Breast epithelium (tissue), 4 donors: ENCODE results near the gene ARL2BP. TPM values are rescaled to one million over a fixed set of nuclear protein-coding genes. Genes with fewer than 3 reads are reported as not detected.

Experiments
- DNase-seq, 2 donors: peaks; one replicate each; pipeline ENCODE4 v3.0.0-alpha.2; 2019; ENCODE audit warnings: low spot score in 2 of 2
- H3K27ac ChIP-seq, 2 donors: fragments of 200-600 bp; sonication (generic) in 1 of 2; one replicate each; pipeline ENCODE4 v1.5.1; 2016 to 2019; ENCODE audit warnings: mild to moderate bottlenecking in 1 of 2
- H3K27me3 ChIP-seq, 2 donors: fragments of 200-600 bp; sonication (generic) in 1 of 2; one replicate each; pipeline versions ENCODE4 v1.5.1 to v1.6.0; 2017 to 2019; ENCODE audit warnings: control low read depth in 1 of 2, mild to moderate bottlenecking in 1 of 2
- H3K36me3 ChIP-seq: fragments of 200-600 bp; one replicate; pipeline ENCODE4 v1.5.1; 2019
- H3K4me1 ChIP-seq, 2 donors: fragments of 200-600 bp; sonication (generic); one replicate each; pipeline ENCODE4 v1.5.1; 2016 to 2019; ENCODE audit warnings: control low read depth in 1 of 2
- H3K4me3 ChIP-seq, 3 donors: fragments of 200-600 bp; sonication (generic); 1 replicate in 2 of 3; 2 replicates in 1 of 3; pipeline ENCODE4 v1.5.1; 2016 to 2019; ENCODE audit warnings: mild to moderate bottlenecking in 3 of 3, moderate library complexity in 2 of 3
- H3K9me3 ChIP-seq, 2 donors: fragments of 200-600 bp; sonication (generic) in 1 of 2; one replicate each; pipeline ENCODE4 v1.5.1; 2016 to 2019; ENCODE audit warnings: control low read depth in 1 of 2
- POLR2A ChIP-seq: fragments of 450-650 bp; IDR thresholded peaks from one replicate; pipeline ENCODE4 v1.6.1; 2016; ENCODE audit warnings: antibody characterized with exemption, mild to moderate bottlenecking, moderate library complexity
- POLR2AphosphoS5 ChIP-seq, 3 donors: sonication (generic); formaldehyde crosslinking; IDR thresholded peaks; one replicate each; pipeline ENCODE4 v1.6.1; 2017; ENCODE audit warnings: antibody characterized with exemption in 3 of 3
- intact Hi-C: fragments of 100-400 bp; cut with DNase I; formaldehyde crosslinking; loops from one replicate; pipeline ENCODE4 v1.15.1; 2023; ENCODE audit warnings: low total_unique reads
- total RNA-seq, 3 donors: library from RNA; depleted of rRNA; stranded (reverse); fragments of >200 nt; gene quantifications; one replicate each; pipeline ENCODE4 v1.1.0, GENCODE V29; 2016
- TF ChIP-seq, protein P1 (sequence below), 3 donors: fragments of 450-650 bp; IDR thresholded peaks; one replicate each; pipeline ENCODE4 v1.5.1; 2016 to 2017; ENCODE audit warnings: antibody characterized with exemption in 3 of 3, mild to moderate bottlenecking in 3 of 3, moderate library complexity in 3 of 3

ARL2BP gene
- total RNA-seq, 3 donors from 2014 or later = 50.5 to 64.0 (median 62.4) TPM

DNA sequence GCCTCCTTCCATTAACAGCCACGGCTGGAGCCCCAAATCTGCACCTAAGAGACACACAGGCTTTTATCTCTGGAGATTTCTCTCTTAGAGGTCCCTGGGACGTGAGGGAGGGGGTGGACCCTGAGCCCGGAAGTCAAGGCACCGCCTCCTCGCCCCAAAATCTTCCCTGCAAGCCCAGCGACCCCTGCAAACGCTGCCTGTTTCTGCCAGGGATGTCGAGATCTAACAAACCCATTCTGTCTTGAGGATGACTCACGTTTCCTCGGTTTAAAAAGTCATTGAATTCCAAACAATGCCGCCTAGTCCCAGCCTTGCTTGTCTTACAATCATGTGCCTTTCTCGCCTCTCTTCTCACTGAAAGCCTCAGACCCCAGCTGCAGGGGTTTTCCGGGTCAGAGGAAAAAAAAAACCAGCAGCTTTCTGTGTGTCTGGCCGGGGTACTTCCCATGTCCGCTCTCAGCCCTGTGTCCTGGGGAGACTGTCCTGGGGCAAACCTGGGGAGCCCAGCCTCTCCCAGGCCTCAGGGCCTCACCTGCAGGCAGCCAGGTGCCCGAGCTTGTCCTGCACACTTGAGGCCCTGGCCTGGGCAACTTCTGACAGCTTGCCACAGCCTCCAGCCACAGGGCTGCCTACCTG is 15.4 kb downstream of the ARL2BP start:
- intact Hi-C loops = no loop called here
- TF ChIP-seq POLR2A (no peak), POLR2AphosphoS5 (IDR thresholded peaks at IDR 0.05) (no peak)
- TF ChIP-seq, protein P1, sequence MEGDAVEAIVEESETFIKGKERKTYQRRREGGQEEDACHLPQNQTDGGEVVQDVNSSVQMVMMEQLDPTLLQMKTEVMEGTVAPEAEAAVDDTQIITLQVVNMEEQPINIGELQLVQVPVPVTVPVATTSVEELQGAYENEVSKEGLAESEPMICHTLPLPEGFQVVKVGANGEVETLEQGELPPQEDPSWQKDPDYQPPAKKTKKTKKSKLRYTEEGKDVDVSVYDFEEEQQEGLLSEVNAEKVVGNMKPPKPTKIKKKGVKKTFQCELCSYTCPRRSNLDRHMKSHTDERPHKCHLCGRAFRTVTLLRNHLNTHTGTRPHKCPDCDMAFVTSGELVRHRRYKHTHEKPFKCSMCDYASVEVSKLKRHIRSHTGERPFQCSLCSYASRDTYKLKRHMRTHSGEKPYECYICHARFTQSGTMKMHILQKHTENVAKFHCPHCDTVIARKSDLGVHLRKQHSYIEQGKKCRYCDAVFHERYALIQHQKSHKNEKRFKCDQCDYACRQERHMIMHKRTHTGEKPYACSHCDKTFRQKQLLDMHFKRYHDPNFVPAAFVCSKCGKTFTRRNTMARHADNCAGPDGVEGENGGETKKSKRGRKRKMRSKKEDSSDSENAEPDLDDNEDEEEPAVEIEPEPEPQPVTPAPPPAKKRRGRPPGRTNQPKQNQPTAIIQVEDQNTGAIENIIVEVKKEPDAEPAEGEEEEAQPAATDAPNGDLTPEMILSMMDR (IDR thresholded peaks at IDR 0.05) = no peak
- H3K36me3 ChIP-seq = no peaks in the 10 kb centered on the region
- no peaks in the 10 kb centered on the region for H3K9me3 ChIP-seq
- peak in 1 of 2 donors; percentile 37 for DNase-seq
- H3K27me3 ChIP-seq = no peaks in the 10 kb centered on the region
- H3K4me1 ChIP-seq = no peaks in the 10 kb centered on the region
- H3K27ac ChIP-seq = peak overlapping the region; percentile 70 to 77
- H3K4me3 ChIP-seq = no peak overlapping the region

DNA sequence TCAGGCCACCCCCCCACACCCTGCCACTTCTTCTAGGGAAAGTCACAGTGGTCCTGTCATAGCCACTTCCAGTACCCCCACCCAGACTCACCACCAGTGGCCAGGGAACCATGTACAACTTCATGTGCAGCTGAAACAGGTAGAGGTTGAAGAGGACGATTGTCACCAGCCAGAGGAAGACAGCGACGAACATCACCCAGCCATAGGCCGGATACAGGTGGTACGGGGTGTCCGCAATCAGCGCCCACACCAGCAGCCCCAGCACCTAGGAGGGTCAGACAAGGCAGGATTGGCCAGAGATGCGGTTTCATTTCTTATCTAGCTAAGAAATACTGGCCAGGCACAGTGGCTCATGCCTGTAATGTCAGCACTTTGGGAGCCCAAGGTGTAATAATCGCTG is 16.7 kb downstream of the ARL2BP start:
- Histone ChIP-seq H3K27ac (no peak overlapping the region), H3K4me1 (no peaks in the 10 kb centered on the region), H3K9me3 (no peaks in the 10 kb centered on the region), H3K4me3 (no peak overlapping the region), H3K27me3 (no peaks in the 10 kb centered on the region), H3K36me3 (no peaks in the 10 kb centered on the region)
- TF ChIP-seq POLR2AphosphoS5 (IDR thresholded peaks at IDR 0.05) (no peak), POLR2A (no peak)
- TF ChIP-seq, protein P1 (IDR thresholded peaks at IDR 0.05) = no peak
- DNase-seq = peak in 1 of 2 donors; percentile 28
- intact Hi-C loops = no loop called here

DNA sequence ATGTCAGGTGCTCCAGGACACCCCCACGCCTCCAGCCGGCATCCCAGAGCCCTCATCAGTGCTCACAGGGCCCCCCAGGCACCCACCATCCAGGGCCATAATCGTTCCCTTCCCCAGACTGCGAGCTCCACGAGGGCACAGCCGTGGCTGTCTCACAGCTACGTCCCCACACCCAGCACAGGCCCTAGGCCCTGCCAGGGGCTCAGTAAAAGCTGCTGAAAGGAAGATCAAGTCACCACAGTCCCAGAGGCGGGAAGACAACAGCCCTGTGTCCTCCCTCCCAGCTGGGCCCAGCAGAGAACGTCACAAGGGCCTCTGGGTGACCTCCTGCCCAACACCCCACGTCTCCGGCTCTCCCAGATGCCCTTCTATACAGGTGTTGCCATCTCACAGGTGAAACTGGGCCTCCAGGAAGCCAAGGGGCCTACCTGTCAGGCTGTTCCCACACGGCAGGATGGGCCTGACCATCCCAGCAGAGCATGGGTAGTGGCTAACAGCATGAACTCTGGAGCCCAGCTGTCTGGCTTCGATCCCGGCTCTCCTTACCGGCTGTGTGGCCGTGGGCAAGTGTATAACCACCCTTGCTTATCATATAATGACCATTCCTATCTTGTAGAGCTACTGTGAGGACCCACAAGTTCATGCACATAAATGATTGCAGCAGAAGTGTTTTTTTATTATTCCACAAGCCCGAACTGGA is 17.9 kb downstream of the ARL2BP start:
- Histone ChIP-seq H3K27ac (peak overlapping the region in 1 of 2 donors; percentile 74), H3K4me1 (no peaks in the 10 kb centered on the region), H3K36me3 (no peaks in the 10 kb centered on the region), H3K4me3 (no peak overlapping the region), H3K9me3 (no peaks in the 10 kb centered on the region), H3K27me3 (no peaks in the 10 kb centered on the region)
- intact Hi-C loops = no loop called here
- TF ChIP-seq POLR2AphosphoS5 (IDR thresholded peaks at IDR 0.05) = no peak
- no peak for TF ChIP-seq POLR2A
- DNase-seq = peak in 1 of 2 donors; percentile 47

DNA sequence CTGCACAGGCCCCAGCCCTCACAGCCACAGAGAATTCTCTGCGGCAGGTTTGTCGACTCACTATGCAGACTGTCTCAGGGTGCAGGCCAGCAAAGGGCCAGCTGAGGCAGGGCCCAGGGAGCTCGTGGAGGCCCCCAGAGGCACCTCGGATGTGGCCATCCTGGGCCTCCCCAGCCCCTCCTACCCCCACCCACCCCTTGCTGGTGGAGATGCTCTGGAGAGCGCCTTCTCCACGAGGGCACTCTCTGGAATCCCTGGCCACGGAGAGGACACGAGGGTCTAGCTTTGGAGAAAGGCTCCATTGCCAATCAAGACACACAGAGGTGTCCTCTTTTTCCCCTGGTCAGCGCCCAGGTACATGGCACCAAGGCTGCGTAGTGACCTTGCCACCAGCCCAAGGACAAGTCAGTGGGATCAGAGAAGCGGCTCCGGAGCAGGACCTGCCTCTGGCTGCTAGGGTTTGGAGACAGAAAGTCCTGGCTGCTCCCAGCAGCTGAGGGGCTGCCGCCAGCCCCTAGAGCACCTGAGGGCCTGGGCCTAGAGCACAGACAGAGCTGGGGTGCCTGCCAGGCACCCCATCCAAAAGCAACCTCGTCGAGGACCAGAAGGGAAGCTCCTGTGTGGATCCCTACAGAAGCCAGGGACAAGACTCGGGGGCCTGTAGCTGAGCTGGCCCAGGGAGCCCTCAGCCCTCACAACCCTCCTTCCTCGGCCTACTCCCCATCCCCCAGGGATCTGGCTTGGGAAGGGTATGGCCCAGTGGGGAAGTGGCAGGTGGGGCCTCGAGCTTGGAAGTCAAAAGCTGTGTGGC is 18.7 kb downstream of the ARL2BP start:
- DNase-seq = peak in 1 of 2 donors; percentile 44
- no peaks in the 10 kb centered on the region for H3K27me3 ChIP-seq
- no peaks in the 10 kb centered on the region for H3K4me1 ChIP-seq
- H3K27ac ChIP-seq = peak overlapping the region in 1 of 2 donors; percentile 74
- TF ChIP-seq POLR2A = no peak
- TF ChIP-seq POLR2AphosphoS5 (IDR thresholded peaks at IDR 0.05) = no peak
- TF ChIP-seq, protein P1 (IDR thresholded peaks at IDR 0.05) = no peak
- H3K36me3 ChIP-seq = no peaks in the 10 kb centered on the region
- H3K4me3 ChIP-seq = no peak overlapping the region
- intact Hi-C loops = no loop called here
- H3K9me3 ChIP-seq = no peaks in the 10 kb centered on the region

DNA sequence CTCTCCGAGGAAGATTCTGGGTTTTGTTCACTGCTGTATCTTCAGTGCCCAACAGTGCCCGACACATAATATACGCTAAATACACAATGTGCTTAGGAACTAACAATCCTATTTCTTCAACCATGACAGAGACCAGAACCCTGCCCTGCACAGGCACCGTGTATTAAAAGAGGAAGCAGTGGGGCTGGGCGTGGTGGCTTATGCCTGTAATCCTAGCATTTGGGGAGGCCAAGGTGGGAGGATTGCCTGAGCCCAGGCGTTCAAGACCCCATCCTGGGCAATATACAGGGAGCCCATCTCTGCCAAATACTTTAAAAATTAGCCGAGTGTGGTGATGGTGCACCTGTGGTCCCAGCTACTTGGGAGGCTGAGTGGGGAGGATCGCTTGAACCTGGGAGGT is 19.3 kb downstream of the ARL2BP start:
- Histone ChIP-seq H3K27ac (peak overlapping the region in 1 of 2 donors; percentile 74), H3K36me3 (no peaks in the 10 kb centered on the region), H3K4me1 (no peaks in the 10 kb centered on the region), H3K9me3 (no peaks in the 10 kb centered on the region), H3K4me3 (no peak overlapping the region), H3K27me3 (no peaks in the 10 kb centered on the region)
- peak in 1 of 2 donors; percentile 43 for DNase-seq
- intact Hi-C loops = no loop called here
- TF ChIP-seq POLR2AphosphoS5 (IDR thresholded peaks at IDR 0.05) (no peak), POLR2A (no peak)
- TF ChIP-seq, protein P1 (IDR thresholded peaks at IDR 0.05) = no peak
